ENCODE results near the gene GCK.

The GCK gene

GRCh38 chr7:44100458-44101302 lies 88.6 kb downstream of the GCK start:
- ChIA-PET CTCF (no interaction called here), POLR2A (interaction anchor here (0.7 kb wide), 1 partner anchor 16 kb away, joined by 3 read pairs; no protein-coding TSS in a partner anchor)
- TF ChIP-seq LEF1 (IDR thresholded peaks at IDR 0.05; ENCODE audit: borderline replicate concordance) (no peak), ZNF384 (IDR thresholded peaks at IDR 0.05) (no peak), L3MBTL2 (conservative IDR thresholded peaks at IDR 0.05) (no peak), ARNT (IDR thresholded peaks at IDR 0.05) (no peak), CTBP1 (IDR thresholded peaks at IDR 0.05; ENCODE audit: borderline replicate concordance) (no peak), HDGF (IDR thresholded peaks at IDR 0.05; ENCODE audit: borderline replicate concordance) (no peak), PKNOX1 (IDR thresholded peaks at IDR 0.05) (no peak), SUZ12 (IDR thresholded peaks at IDR 0.05) (no peak), SP1 (IDR thresholded peaks at IDR 0.05) (no peak), FOXA1 (IDR thresholded peaks at IDR 0.05) (no peak), ELF4 (IDR thresholded peaks at IDR 0.05) (no peak), BHLHE40 (IDR thresholded peaks at IDR 0.05; ENCODE audit: borderline replicate concordance) (no peak), FOXM1 (IDR thresholded peaks at IDR 0.05; ENCODE audit: borderline replicate concordance) (no peak)
- no peak for DNase-seq (ENCODE audit: extremely low spot score)

- CTCF ChIA-PET, result no interaction called here
- POLR2A ChIA-PET, result interaction anchor here (0.8 kb wide), 1 partner anchor 56 kb away, joined by 3 read pairs; the partner anchor contains the start of gene DBNL
- TF ChIP-seq HDGF (IDR thresholded peaks at IDR 0.05; ENCODE audit: borderline replicate concordance) (no peak), LEF1 (IDR thresholded peaks at IDR 0.05; ENCODE audit: borderline replicate concordance) (no peak), TARDBP (IDR thresholded peaks at IDR 0.05) (no peak), FOXK2 (IDR thresholded peaks at IDR 0.05) (no peak), SUZ12 (IDR thresholded peaks at IDR 0.05) (no peak), FOXA1 (IDR thresholded peaks at IDR 0.05) (no peak), L3MBTL2 (conservative IDR thresholded peaks at IDR 0.05) (no peak), ARNT (IDR thresholded peaks at IDR 0.05) (no peak), BHLHE40 (IDR thresholded peaks at IDR 0.05; ENCODE audit: borderline replicate concordance) (no peak), ELF4 (IDR thresholded peaks at IDR 0.05) (no peak)
- no peak for DNase-seq (ENCODE audit: extremely low spot score)
Measured at GRCh38 chr7:44099669-44100068, 89.6 kb downstream of the GCK start.

GRCh38 chr7:44098092-44099068 lies 90.9 kb downstream of the GCK start:
- TF ChIP-seq L3MBTL2 (conservative IDR thresholded peaks at IDR 0.05) (no peak), NFRKB (IDR thresholded peaks at IDR 0.05) (no peak), HDGF (IDR thresholded peaks at IDR 0.05; ENCODE audit: borderline replicate concordance) (no peak), BHLHE40 (IDR thresholded peaks at IDR 0.05; ENCODE audit: borderline replicate concordance) (no peak), ELF4 (IDR thresholded peaks at IDR 0.05) (no peak), CTBP1 (IDR thresholded peaks at IDR 0.05; ENCODE audit: borderline replicate concordance) (no peak)
- CTCF ChIA-PET, result interaction anchor here (1.1 kb wide), 1 partner anchor 13 kb away, joined by 4 read pairs; no protein-coding TSS in a partner anchor
- DNase-seq (ENCODE audit: extremely low spot score), result no peak
- POLR2A ChIA-PET, result interaction anchor here (0.8 to 1.1 kb wide), 2 partner anchors 11 to 54 kb away, joined by 3 read pairs; partner anchors contain the start of gene DBNL

GRCh38 chr7:44097064-44097932 lies 91.9 kb downstream of the GCK start:
- TF ChIP-seq FOXA1 (IDR thresholded peaks at IDR 0.05) (no peak), PKNOX1 (IDR thresholded peaks at IDR 0.05) (no peak), FOXM1 (IDR thresholded peaks at IDR 0.05; ENCODE audit: borderline replicate concordance) (no peak), ARNT (IDR thresholded peaks at IDR 0.05) (no peak), ZNF384 (IDR thresholded peaks at IDR 0.05) (no peak), CTBP1 (IDR thresholded peaks at IDR 0.05; ENCODE audit: borderline replicate concordance) (no peak), SP1 (IDR thresholded peaks at IDR 0.05) (no peak)
- DNase-seq (ENCODE audit: extremely low spot score), result no peak
- ChIA-PET POLR2A (no interaction called here), CTCF (no interaction called here)

GRCh38 chr7:44096326-44096881 lies 92.8 kb downstream of the GCK start:
- CTCF ChIA-PET, result no interaction called here

More at GRCh38 chr7:44096326-44096881, 92.8 kb downstream of the GCK start:
- no peak for DNase-seq (ENCODE audit: extremely low spot score)
- TF ChIP-seq CTBP1 (IDR thresholded peaks at IDR 0.05; ENCODE audit: borderline replicate concordance), result no peak
- no peak for TF ChIP-seq FOXK2 (IDR thresholded peaks at IDR 0.05)
- TF ChIP-seq TARDBP (IDR thresholded peaks at IDR 0.05), result no peak
- no peak for TF ChIP-seq HDGF (IDR thresholded peaks at IDR 0.05; ENCODE audit: borderline replicate concordance)
- TF ChIP-seq FOXA1 (IDR thresholded peaks at IDR 0.05), result no peak
- no peak for TF ChIP-seq BHLHE40 (IDR thresholded peaks at IDR 0.05; ENCODE audit: borderline replicate concordance)
- no peak for TF ChIP-seq FOXM1 (IDR thresholded peaks at IDR 0.05; ENCODE audit: borderline replicate concordance)
- TF ChIP-seq LEF1 (IDR thresholded peaks at IDR 0.05; ENCODE audit: borderline replicate concordance), result no peak
- TF ChIP-seq SUZ12 (IDR thresholded peaks at IDR 0.05), result no peak
- no peak for TF ChIP-seq PKNOX1 (IDR thresholded peaks at IDR 0.05)
- no peak for TF ChIP-seq ARNT (IDR thresholded peaks at IDR 0.05)
- TF ChIP-seq ZNF384 (IDR thresholded peaks at IDR 0.05), result no peak
- TF ChIP-seq ELF4 (IDR thresholded peaks at IDR 0.05), result no peak
- TF ChIP-seq NFRKB (IDR thresholded peaks at IDR 0.05), result no peak
- TF ChIP-seq SP1 (IDR thresholded peaks at IDR 0.05), result no peak
- TF ChIP-seq L3MBTL2 (conservative IDR thresholded peaks at IDR 0.05), result no peak
- POLR2A ChIA-PET, result interaction anchor here (1.0 kb wide), 1 partner anchor 20 kb away, joined by 3 read pairs; no protein-coding TSS in a partner anchor
